Neural cell (in vitro differentiated cells): ENCODE results near the gene CT45A1. TPM values are rescaled to one million over a fixed set of nuclear protein-coding genes. Genes with fewer than 3 reads are reported as not detected.
"Not testable (repeated sequence)": the region's sequence is repeated elsewhere in the genome, so short reads cannot be mapped to it uniquely, and the experiment has no call there.

Source experiments
- H2AFZ ChIP-seq: fragments of 200-600, 300-800 bp; sonication (generic), shearing (Covaris generic); 2 replicates; pipeline ENCODE4 v1.6.0; 2014; ENCODE audit warnings: low read depth, mild to moderate bottlenecking, antibody characterized with exemption, low read length, moderate library complexity
- H3F3A ChIP-seq: fragments of 200-600 bp; shearing (Covaris generic); 2 replicates; pipeline ENCODE4 v1.6.1; 2016; ENCODE audit warnings: mild to moderate bottlenecking, moderate library complexity, mixed read lengths, antibody characterized with exemption, low read length; ENCODE audit not compliant: insufficient read depth, poor library complexity, severe bottlenecking
- H3K27ac ChIP-seq: fragments of 200-600, 300-800 bp; sonication (generic), shearing (Covaris generic); 2 replicates; pipeline ENCODE4 v1.5.1; 2014; ENCODE audit warnings: mild to moderate bottlenecking, low read length, moderate library complexity
- H3K27me3 ChIP-seq: fragments of 300-800, 200-600 bp; sonication (generic), shearing (Covaris generic); 2 replicates; pipeline ENCODE4 v1.6.0; 2014; ENCODE audit warnings: mild to moderate bottlenecking, low read depth, low read length, moderate library complexity; ENCODE audit not compliant: insufficient read depth
- H3K36me3 ChIP-seq: fragments of 300-800, 200-600 bp; sonication (generic), shearing (Covaris generic); 2 replicates; pipeline ENCODE4 v1.5.1; 2014; ENCODE audit warnings: mild to moderate bottlenecking, antibody characterized with exemption, low read length, moderate library complexity; ENCODE audit not compliant: insufficient read depth
- H3K4me2 ChIP-seq: fragments of 300-800, 200-600 bp; sonication (generic), shearing (Covaris generic); 2 replicates; pipeline ENCODE4 v1.6.0; 2014; ENCODE audit warnings: mild to moderate bottlenecking, low read length
- H3K4me3 ChIP-seq: fragments of 300-800, 200-600 bp; sonication (generic), shearing (Covaris generic); 2 replicates; pipeline ENCODE4 v1.5.1; 2014; ENCODE audit warnings: mild to moderate bottlenecking, low read length, moderate library complexity
- H3K79me2 ChIP-seq: fragments of 200-600 bp; shearing (Covaris generic); replicated peaks from 2 replicates; pipeline ENCODE4 v1.6.0; 2014; ENCODE audit warnings: mild to moderate bottlenecking, low read length, moderate library complexity; ENCODE audit not compliant: insufficient read depth
- H3K9ac ChIP-seq: fragments of 300-800, 200-600 bp; sonication (generic), shearing (Covaris generic); 2 replicates; pipeline ENCODE4 v1.6.1; 2016; ENCODE audit warnings: mild to moderate bottlenecking, low read length, mixed read lengths
- H3K9me2 ChIP-seq: fragments of 200-600 bp; shearing (Covaris generic); 2 replicates; pipeline ENCODE4 v1.6.1; 2016; ENCODE audit warnings: mild to moderate bottlenecking, low read length, mixed read lengths; ENCODE audit not compliant: insufficient read depth
- H3K9me3 ChIP-seq: fragments of 200-600, 300-800 bp; sonication (generic), shearing (Covaris generic); 2 replicates; pipeline ENCODE4 v1.6.1; 2016; ENCODE audit warnings: mild to moderate bottlenecking, mixed run types, low read length, moderate library complexity, mixed read lengths
- H4K20me1 ChIP-seq: fragments of 200-600 bp; shearing (Covaris generic); 2 replicates; pipeline ENCODE4 v1.6.1; 2016; ENCODE audit warnings: mild to moderate bottlenecking, mixed run types; ENCODE audit not compliant: insufficient read depth
- CTCF ChIP-seq: fragments of 450-650 bp; IDR thresholded peaks from 2 replicates; pipeline ENCODE4 v1.5.1; 2014; ENCODE audit warnings: antibody characterized with exemption, mild to moderate bottlenecking, moderate library complexity; ENCODE audit not compliant: poor library complexity, severe bottlenecking
- EP300 ChIP-seq: fragments of 450-650 bp; conservative IDR thresholded peaks from 2 replicates; pipeline ENCODE4 v1.6.1; 2014; ENCODE audit warnings: antibody characterized with exemption, mild to moderate bottlenecking, moderate library complexity; ENCODE audit not compliant: poor library complexity, severe bottlenecking
- EZH2 ChIP-seq: fragments of 200-600, 300-800 bp; shearing (Covaris generic), sonication (generic); IDR thresholded peaks from 2 replicates; pipeline ENCODE4 v1.6.1; 2014; ENCODE audit warnings: antibody characterized with exemption, low read length, borderline replicate concordance, mild to moderate bottlenecking; ENCODE audit not compliant: insufficient read depth, poor library complexity, severe bottlenecking
- MXI1 ChIP-seq: fragments of 450-650 bp; conservative IDR thresholded peaks from 2 replicates; pipeline ENCODE4 v1.6.1; 2014; ENCODE audit warnings: antibody characterized with exemption, mild to moderate bottlenecking; ENCODE audit not compliant: poor library complexity, severe bottlenecking
- POLR2AphosphoS5 ChIP-seq: IDR thresholded peaks from 2 replicates; pipeline ENCODE4 v1.6.1; 2012
- RAD21 ChIP-seq: fragments of 450-650 bp; conservative IDR thresholded peaks from 2 replicates; pipeline ENCODE4 v1.6.1; 2014; ENCODE audit warnings: antibody characterized with exemption, mild to moderate bottlenecking, moderate library complexity
- REST ChIP-seq: IDR thresholded peaks from 2 replicates; pipeline ENCODE4 v1.6.1; 2012; ENCODE audit warnings: borderline replicate concordance
- SMC3 ChIP-seq: fragments of 450-650 bp; conservative IDR thresholded peaks from 2 replicates; pipeline ENCODE4 v1.6.1; 2014; ENCODE audit warnings: antibody characterized with exemption, mild to moderate bottlenecking, moderate library complexity; ENCODE audit not compliant: poor library complexity
- TAF1 ChIP-seq: IDR thresholded peaks from 2 replicates; pipeline ENCODE4 v1.6.1; 2012; ENCODE audit warnings: low read depth
- polyA plus RNA-seq: library from polyadenylated mRNA; depleted of rRNA; stranded (reverse); fragments of >200 nt; gene quantifications from 2 replicates; pipeline ENCODE4 v1.2.3, GENCODE V29; 2014

Gene CT45A1
- polyA plus RNA-seq, 1 donor from 2014 or later = not detected

DNA sequence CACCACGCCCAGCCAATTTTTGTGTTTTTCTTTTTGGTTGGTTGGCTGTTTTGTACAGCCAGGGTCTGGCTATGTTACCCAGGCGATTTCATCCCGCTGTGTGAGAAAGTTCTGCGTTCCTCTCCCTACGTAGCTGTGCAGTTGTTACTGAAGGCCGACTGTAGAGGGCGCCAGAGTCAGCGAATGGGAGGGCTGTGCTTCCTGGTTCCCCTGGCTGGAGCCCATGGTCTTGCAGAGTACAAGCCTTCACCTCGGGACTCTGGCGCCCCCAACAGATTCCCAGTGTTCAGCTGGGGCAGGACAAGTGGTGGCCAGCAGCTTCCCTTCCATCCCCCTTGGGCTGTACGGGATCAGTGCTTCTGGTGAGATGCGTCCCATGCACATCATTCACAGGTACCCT is 5.6 kb upstream of the CT45A1 start:
- Histone ChIP-seq H3K4me2 (no peak overlapping the region), H3K9me3 (no peaks in the 10 kb centered on the region), H3F3A (no peaks in the 10 kb centered on the region), H3K9ac (no peak overlapping the region), H3K9me2 (no peaks in the 10 kb centered on the region), H3K27ac (no peak overlapping the region), H4K20me1 (no peaks in the 10 kb centered on the region), H3K36me3 (no peaks in the 10 kb centered on the region), H3K27me3 (no peaks in the 10 kb centered on the region), H3K79me2 (no peaks in the 10 kb centered on the region), H3K4me3 (no peak overlapping the region), H2AFZ (no peak overlapping the region)
- no peak for TF ChIP-seq MXI1

DNA sequence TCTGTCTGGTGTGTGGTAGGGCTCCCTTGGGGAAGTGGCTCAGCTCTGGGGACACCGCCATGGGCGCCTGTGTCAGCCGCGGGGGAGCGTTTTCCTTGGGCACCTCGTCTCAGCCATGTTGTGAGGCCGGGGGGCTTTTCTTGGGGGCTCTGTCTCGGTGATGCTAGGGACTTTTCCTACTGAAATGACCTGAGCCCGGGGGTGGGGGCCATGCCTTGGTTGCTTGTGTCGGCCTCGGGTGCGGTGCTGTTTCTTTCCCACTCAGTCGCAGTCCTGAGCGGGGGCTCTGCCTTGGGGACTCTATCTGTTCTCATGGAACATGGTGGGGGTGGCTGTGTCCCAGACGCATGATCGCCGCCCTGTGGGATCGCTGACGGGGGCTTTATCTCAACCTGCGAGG is 356 bp downstream of the CT45A1 start:
- no peaks in the 10 kb centered on the region for H3F3A ChIP-seq

DNA sequence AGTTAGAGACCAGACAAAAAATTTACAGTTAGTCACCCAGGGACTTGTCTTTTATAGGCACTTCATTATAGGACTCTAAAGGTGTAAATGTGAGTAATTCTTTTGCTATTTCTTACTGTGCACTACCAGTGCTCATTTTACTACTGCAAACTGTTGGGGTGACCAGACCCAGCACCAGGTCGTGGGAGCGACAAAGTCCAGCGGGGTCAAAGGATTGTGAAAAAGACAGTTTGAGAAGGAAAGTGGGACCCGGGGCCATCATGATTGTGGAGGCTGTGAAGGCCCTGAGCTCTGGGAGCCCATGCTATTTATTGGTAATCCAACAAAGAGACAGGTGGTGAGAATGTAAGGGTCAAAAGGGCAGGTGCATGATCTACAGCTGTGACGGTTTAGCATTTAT is 21.2 kb downstream of the CT45A1 start:
- not testable (repeated sequence) for H3F3A ChIP-seq, H3K4me3 ChIP-seq, H3K9ac ChIP-seq, H2AFZ ChIP-seq, H3K79me2 ChIP-seq, H3K9me2 ChIP-seq, H3K4me2 ChIP-seq, H3K9me3 ChIP-seq, H3K36me3 ChIP-seq, H3K27me3 ChIP-seq, H4K20me1 ChIP-seq, H3K27ac ChIP-seq

More for the DNA sequence above, 356 bp downstream of the CT45A1 start:
- no peaks in the 10 kb centered on the region for H3K36me3 ChIP-seq
- no peak overlapping the region for H3K9ac ChIP-seq
- no peak overlapping the region for H2AFZ ChIP-seq
- H3K27me3 ChIP-seq = no peaks in the 10 kb centered on the region
- no peak for TF ChIP-seq MXI1
- no peak for TF ChIP-seq REST
- TF ChIP-seq CTCF = no peak
- no peak for TF ChIP-seq RAD21
- no peak for TF ChIP-seq EZH2
- no peak for TF ChIP-seq TAF1
- TF ChIP-seq SMC3 = no peak
- no peak for TF ChIP-seq EP300
- TF ChIP-seq POLR2AphosphoS5 = no peak
- no peaks in the 10 kb centered on the region for H4K20me1 ChIP-seq
- no peaks in the 10 kb centered on the region for H3K79me2 ChIP-seq
- no peaks in the 10 kb centered on the region for H3K9me3 ChIP-seq
- H3K9me2 ChIP-seq = no peaks in the 10 kb centered on the region
- H3K27ac ChIP-seq = no peak overlapping the region
- no peak overlapping the region for H3K4me2 ChIP-seq
- H3K4me3 ChIP-seq = no peak overlapping the region
